ENCODE measurements around the gene REEP3.

DNA sequence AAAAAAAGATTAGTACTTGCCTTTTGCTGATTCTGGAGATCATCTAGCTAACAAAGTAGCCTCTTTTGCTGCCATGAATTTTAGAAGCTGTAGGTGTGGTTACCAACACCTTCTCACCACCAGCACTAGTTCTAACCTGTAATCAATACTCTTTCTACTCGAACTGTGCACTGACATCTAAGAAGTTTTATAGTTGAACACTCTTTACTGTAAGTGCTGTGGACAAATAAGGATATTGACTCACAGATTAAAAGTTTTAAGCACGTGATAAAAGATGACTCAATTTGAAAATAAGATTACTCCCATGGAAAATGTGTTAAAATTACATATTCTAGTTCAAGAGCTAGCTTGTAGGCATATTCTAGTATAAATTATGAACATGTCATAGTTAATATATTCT lies 89.9 kb downstream of the REEP3 start:
- TF ChIP-seq, protein P1, sequence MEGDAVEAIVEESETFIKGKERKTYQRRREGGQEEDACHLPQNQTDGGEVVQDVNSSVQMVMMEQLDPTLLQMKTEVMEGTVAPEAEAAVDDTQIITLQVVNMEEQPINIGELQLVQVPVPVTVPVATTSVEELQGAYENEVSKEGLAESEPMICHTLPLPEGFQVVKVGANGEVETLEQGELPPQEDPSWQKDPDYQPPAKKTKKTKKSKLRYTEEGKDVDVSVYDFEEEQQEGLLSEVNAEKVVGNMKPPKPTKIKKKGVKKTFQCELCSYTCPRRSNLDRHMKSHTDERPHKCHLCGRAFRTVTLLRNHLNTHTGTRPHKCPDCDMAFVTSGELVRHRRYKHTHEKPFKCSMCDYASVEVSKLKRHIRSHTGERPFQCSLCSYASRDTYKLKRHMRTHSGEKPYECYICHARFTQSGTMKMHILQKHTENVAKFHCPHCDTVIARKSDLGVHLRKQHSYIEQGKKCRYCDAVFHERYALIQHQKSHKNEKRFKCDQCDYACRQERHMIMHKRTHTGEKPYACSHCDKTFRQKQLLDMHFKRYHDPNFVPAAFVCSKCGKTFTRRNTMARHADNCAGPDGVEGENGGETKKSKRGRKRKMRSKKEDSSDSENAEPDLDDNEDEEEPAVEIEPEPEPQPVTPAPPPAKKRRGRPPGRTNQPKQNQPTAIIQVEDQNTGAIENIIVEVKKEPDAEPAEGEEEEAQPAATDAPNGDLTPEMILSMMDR (conservative IDR thresholded peaks at IDR 0.05 in 1 of 2, IDR thresholded peaks at IDR 0.05 in 1 of 2; ENCODE audit: extremely low read depth in 1 of 2, insufficient read depth in 1 of 2, low read depth in 1 of 2, low read length in 2 of 2), result no peak
- TF ChIP-seq EZH2 (IDR thresholded peaks at IDR 0.05; ENCODE audit: borderline replicate concordance, low read length), result no peak
